A673 (cell line): Measurements from ENCODE around the gene METTL24.

Experiments used
- EZH2 ChIP-seq: fragments of 200-600 bp; sonication (generic); IDR thresholded peaks from 2 replicates; pipeline ENCODE4 v1.6.1; 2017; ENCODE audit warnings: borderline replicate concordance, low read depth, mild to moderate bottlenecking, mixed read lengths, antibody characterized with exemption, low read length; ENCODE audit not compliant: poor library complexity, severe bottlenecking
- TF ChIP-seq, protein P1 (sequence below): fragments of 300-800, 200-600 bp; sonication (generic); conservative IDR thresholded peaks from 2 replicates; pipeline ENCODE4 v1.5.1; 2017; ENCODE audit warnings: low read depth, mild to moderate bottlenecking, antibody characterized with exemption, low read length, moderate library complexity, mixed read lengths

DNA sequence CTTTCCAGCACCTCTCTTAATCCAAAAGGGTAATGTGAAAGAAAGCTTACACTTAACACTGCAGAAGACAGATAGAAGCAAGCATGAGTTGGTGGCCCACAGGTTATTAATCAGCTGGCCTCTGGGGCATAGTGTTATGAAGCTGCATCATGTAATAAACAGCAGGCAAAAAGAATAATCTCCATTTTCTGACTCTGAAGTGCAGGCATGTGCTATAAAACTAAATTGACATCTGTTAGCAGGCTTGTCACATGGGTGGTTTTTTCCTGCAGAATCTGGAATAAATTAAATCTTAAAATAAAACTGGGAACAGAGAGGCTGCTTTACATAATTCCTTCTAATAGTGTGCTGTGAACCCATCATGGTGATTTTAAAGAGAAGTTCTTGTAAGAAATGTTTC is 73.3 kb downstream of the METTL24 start:
- TF ChIP-seq, protein P1, sequence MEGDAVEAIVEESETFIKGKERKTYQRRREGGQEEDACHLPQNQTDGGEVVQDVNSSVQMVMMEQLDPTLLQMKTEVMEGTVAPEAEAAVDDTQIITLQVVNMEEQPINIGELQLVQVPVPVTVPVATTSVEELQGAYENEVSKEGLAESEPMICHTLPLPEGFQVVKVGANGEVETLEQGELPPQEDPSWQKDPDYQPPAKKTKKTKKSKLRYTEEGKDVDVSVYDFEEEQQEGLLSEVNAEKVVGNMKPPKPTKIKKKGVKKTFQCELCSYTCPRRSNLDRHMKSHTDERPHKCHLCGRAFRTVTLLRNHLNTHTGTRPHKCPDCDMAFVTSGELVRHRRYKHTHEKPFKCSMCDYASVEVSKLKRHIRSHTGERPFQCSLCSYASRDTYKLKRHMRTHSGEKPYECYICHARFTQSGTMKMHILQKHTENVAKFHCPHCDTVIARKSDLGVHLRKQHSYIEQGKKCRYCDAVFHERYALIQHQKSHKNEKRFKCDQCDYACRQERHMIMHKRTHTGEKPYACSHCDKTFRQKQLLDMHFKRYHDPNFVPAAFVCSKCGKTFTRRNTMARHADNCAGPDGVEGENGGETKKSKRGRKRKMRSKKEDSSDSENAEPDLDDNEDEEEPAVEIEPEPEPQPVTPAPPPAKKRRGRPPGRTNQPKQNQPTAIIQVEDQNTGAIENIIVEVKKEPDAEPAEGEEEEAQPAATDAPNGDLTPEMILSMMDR, result no peak
- TF ChIP-seq EZH2, result no peak
